Endothelial cell of umbilical vein (primary cell): ENCODE measurements around the gene ECEL1. TPM values are rescaled to one million over a fixed set of nuclear protein-coding genes. Genes with fewer than 3 reads are reported as not detected.

Experiments
- BruUV-seq: library from RNA; stranded (reverse); fragments of 400-500 nt; replicated peaks from 2 replicates; lab custom pipeline; 2021; lab: Mats Ljungman, UMichigan
- CTCF ChIA-PET: fragments of 300-600, 350-600 bp; sonication (Branson Sonifier 250); formaldehyde crosslinking; loops from one replicate; lab custom pipeline; 2021; ENCODE audit warnings: antibody characterized with exemption, inconsistent platforms; lab: Charles Lee
- POLR2A ChIA-PET: fragments of 300-600, 350-600 bp; sonication (Branson Sonifier 250); formaldehyde crosslinking; loops from one replicate; lab custom pipeline; 2021; ENCODE audit warnings: antibody characterized with exemption, inconsistent platforms; lab: Charles Lee
- DNase-seq: peaks from one replicate; pipeline ENCODE4 v3.0.0-alpha.2; 2011; ENCODE audit warnings: low read depth, low spot score
- FAIRE-seq: peaks from 2 replicates; lab custom pipeline; 2011; peaks lifted over from hg19 to GRCh38; lab: Jason Lieb, UNC
- H2AFZ ChIP-seq: 2 replicates; pipeline ENCODE4 v1.6.0; 2012; ENCODE audit warnings: low read depth, low read length, control low read depth, inconsistent platforms
- H3K27ac ChIP-seq: 2 replicates; pipeline ENCODE4 v1.5.1; 2011; ENCODE audit warnings: low read depth, mild to moderate bottlenecking, control low read depth, low read length, moderate library complexity; ENCODE audit not compliant: insufficient read depth
- H3K27me3 ChIP-seq, 2 experiments: 2 replicates each; pipeline versions ENCODE4 v1.6.0 to v1.6.1; 2011; ENCODE audit warnings: low read length in 2 of 2, mixed read lengths in 1 of 2; ENCODE audit not compliant: control insufficient read depth in 2 of 2, insufficient read depth in 2 of 2
- H3K36me3 ChIP-seq, 2 experiments: 2 replicates in 1 of 2; 3 replicates in 1 of 2; pipeline ENCODE4 v1.5.1; 2011; ENCODE audit warnings: low read length in 2 of 2, mild to moderate bottlenecking in 1 of 2, moderate library complexity in 1 of 2; ENCODE audit not compliant: control insufficient read depth in 2 of 2, insufficient read depth in 2 of 2; ENCODE audit errors: extremely low read depth in 1 of 2
- H3K4me1 ChIP-seq: 3 replicates; pipeline ENCODE4 v1.5.1; 2011; ENCODE audit warnings: mild to moderate bottlenecking, low read length; ENCODE audit not compliant: control insufficient read depth, insufficient read depth; ENCODE audit errors: extremely low read depth
- H3K4me2 ChIP-seq: 2 replicates; pipeline ENCODE4 v1.6.1; 2011; ENCODE audit warnings: low read length, control low read depth, mixed read lengths; ENCODE audit not compliant: insufficient read depth
- H3K4me3 ChIP-seq, 3 experiments: fragments of 200-600 bp in 1 of 3; sonication (generic), shearing (Covaris generic) in 1 of 3; replicated peaks in 1 of 3; 2 replicates each; pipeline ENCODE4 v1.5.1; 2011 to 2016; ENCODE audit warnings: control low read depth in 3 of 3, low read length in 3 of 3, mild to moderate bottlenecking in 2 of 3, inconsistent platforms in 1 of 3, low read depth in 1 of 3, moderate library complexity in 1 of 3; ENCODE audit not compliant: insufficient read depth in 1 of 3
- H3K79me2 ChIP-seq: 2 replicates; pipeline ENCODE4 v1.6.0; 2012; ENCODE audit warnings: low read length, inconsistent platforms; ENCODE audit not compliant: control insufficient read depth, insufficient read depth
- H3K9ac ChIP-seq: replicated peaks from 2 replicates; pipeline ENCODE3; 2011; ENCODE audit warnings: low read length, control low read depth; ENCODE audit not compliant: insufficient read depth; ENCODE audit errors: extremely low read depth
- H3K9me1 ChIP-seq: replicated peaks from 3 replicates; pipeline ENCODE4 v1.6.0; 2011; ENCODE audit warnings: mild to moderate bottlenecking, low read length; ENCODE audit not compliant: control insufficient read depth, insufficient read depth; ENCODE audit errors: extremely low read depth
- H3K9me3 ChIP-seq: replicated peaks from 2 replicates; pipeline ENCODE4 v1.5.1; 2012; ENCODE audit warnings: low read length, inconsistent platforms; ENCODE audit not compliant: control insufficient read depth, insufficient read depth
- H4K20me1 ChIP-seq: replicated peaks from 2 replicates; pipeline ENCODE3; 2011; ENCODE audit warnings: mild to moderate bottlenecking, low read length; ENCODE audit not compliant: control insufficient read depth, insufficient read depth; ENCODE audit errors: extremely low read depth
- CTCF ChIP-seq, 2 donors: IDR thresholded peaks; 1 replicate in 1 of 2; 2 replicates in 1 of 2; pipeline ENCODE4 v1.5.1; 2011; ENCODE audit warnings: low read length in 2 of 2, mild to moderate bottlenecking in 2 of 2, moderate library complexity in 2 of 2, control low read depth in 1 of 2, inconsistent platforms in 1 of 2, low read depth in 1 of 2; ENCODE audit not compliant: insufficient read depth in 1 of 2; ENCODE audit errors: extremely low read depth in 1 of 2
- EZH2 ChIP-seq: IDR thresholded peaks from 2 replicates; pipeline ENCODE4 v1.6.1; 2012; ENCODE audit warnings: borderline replicate concordance, low read depth, mild to moderate bottlenecking, moderate library complexity, low read length, inconsistent platforms; ENCODE audit not compliant: severe bottlenecking
- FOS ChIP-seq: IDR thresholded peaks from 2 replicates; pipeline ENCODE4 v1.6.1; 2011; ENCODE audit warnings: mild to moderate bottlenecking, low read length, moderate library complexity, borderline replicate concordance; ENCODE audit not compliant: insufficient read depth
- GATA2 ChIP-seq: IDR thresholded peaks from 2 replicates; pipeline ENCODE4 v1.7.0; 2011; ENCODE audit warnings: low read depth, mild to moderate bottlenecking, moderate library complexity, mixed read lengths, low read length; ENCODE audit not compliant: insufficient read length, insufficient read depth
- JUN ChIP-seq: IDR thresholded peaks from 2 replicates; pipeline ENCODE4 v1.6.1; 2011; ENCODE audit warnings: borderline replicate concordance, low read depth; ENCODE audit not compliant: insufficient read length, insufficient read depth
- MYC ChIP-seq: IDR thresholded peaks from one replicate; pipeline ENCODE4 v1.6.1; 2011; ENCODE audit warnings: mild to moderate bottlenecking, low read depth, low read length
- POLR2A ChIP-seq: IDR thresholded peaks from 2 replicates; pipeline ENCODE4 v1.6.1; 2012; ENCODE audit warnings: low read depth, mild to moderate bottlenecking, control low read depth, low read length
- POLR2AphosphoS5 ChIP-seq: IDR thresholded peaks from 2 replicates; pipeline ENCODE4 v1.6.1; 2012; ENCODE audit warnings: low read depth, mild to moderate bottlenecking, control low read depth, low read length, moderate library complexity; ENCODE audit not compliant: insufficient read depth
- dilution Hi-C: fragments of 300-500 bp; cut with MboI; formaldehyde crosslinking; loops from one replicate; pipeline ENCODE4 v1.15.0; 2019; ENCODE audit warnings: low sequenced_read_pairs; ENCODE audit not compliant: extremely low pct_ligation_motif_present
- intact Hi-C: fragments of 100-400 bp; cut with micrococcal nuclease; formaldehyde crosslinking; loops from one replicate; pipeline ENCODE4 v1.10.0; 2022
- polyA plus RNA-seq, 4 experiments: library from polyadenylated mRNA; depleted of rRNA in 3 of 4; stranded (reverse) in 3 of 4; unstranded in 1 of 4; fragments of >200 nt; gene quantifications; 2 replicates each; pipeline versions ENCODE4 v1.2.1 to v1.2.3, GENCODE V29; 2011 to 2012; ENCODE audit warnings: missing spikeins in 1 of 4
- total RNA-seq: library from RNA; stranded (reverse); gene quantifications from 2 replicates; pipeline ENCODE4 v1.2.3, GENCODE V29; 2021
- TF ChIP-seq, protein P1 (sequence below): IDR thresholded peaks from 2 replicates; pipeline ENCODE4 v1.6.1; 2011; ENCODE audit not compliant: insufficient read depth, insufficient read length

Gene ECEL1
- total and polyA plus RNA-seq, 2 donors (not counting 3 experiments of a cell fraction or from before 2014, with no cell fraction given): not detected

DNA sequence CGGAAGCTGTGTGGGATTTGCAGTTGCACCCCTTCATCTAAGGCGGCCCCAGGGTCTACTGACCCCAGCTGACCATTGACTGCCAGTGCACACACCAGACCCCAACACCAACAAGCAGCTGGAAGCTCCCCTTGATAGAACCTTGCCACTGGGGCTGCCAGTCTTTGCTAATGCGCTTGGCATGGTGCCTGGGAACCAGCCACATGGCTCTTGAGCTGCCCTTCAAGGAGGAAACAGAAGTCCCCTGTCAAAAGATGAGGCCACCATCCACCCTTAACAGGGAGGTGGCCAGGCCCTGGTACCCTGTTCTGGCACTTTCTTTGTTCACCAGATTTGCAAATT lies 23.1 kb downstream of the ECEL1 start:
- H3K9me3 ChIP-seq: no peaks in the 10 kb centered on the region
- CTCF ChIA-PET: interaction anchor here (1.0 to 1.5 kb wide), 3 partner anchors 10 to 60 kb away, joined by 3 to 5 read pairs (median 3); no protein-coding TSS in a partner anchor
- H3K9me1 ChIP-seq: no peaks in the 10 kb centered on the region
- no peak overlapping the region for H3K9ac ChIP-seq
- intact Hi-C loops: no loop called here
- H3K27ac ChIP-seq: no peak overlapping the region
- peaks cover 0 to 8% of the 10 kb centered on the region in 2 experiments for H3K27me3 ChIP-seq
- no peaks in the 10 kb centered on the region for H3K79me2 ChIP-seq
- no peak overlapping the region for H2AFZ ChIP-seq
- no TSS peak for BruUV-seq
- no peaks in the 10 kb centered on the region for H4K20me1 ChIP-seq
- no peak overlapping the region for H3K4me2 ChIP-seq
- TF ChIP-seq POLR2AphosphoS5: no peak
- TF ChIP-seq POLR2A: no peak
- TF ChIP-seq JUN: no peak
- TF ChIP-seq GATA2: no peak
- no peak for TF ChIP-seq CTCF (IDR thresholded peaks at IDR 0.05; ENCODE audit: extremely low read depth in 1 of 2, insufficient read depth in 1 of 2, low read depth in 1 of 2, low read length in 2 of 2)
- TF ChIP-seq MYC: no peak
- TF ChIP-seq EZH2: no peak
- TF ChIP-seq FOS: no peak
- TF ChIP-seq, protein P1, sequence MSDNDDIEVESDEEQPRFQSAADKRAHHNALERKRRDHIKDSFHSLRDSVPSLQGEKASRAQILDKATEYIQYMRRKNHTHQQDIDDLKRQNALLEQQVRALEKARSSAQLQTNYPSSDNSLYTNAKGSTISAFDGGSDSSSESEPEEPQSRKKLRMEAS: no peak
- FAIRE-seq (no peak), DNase-seq (no peak)
- dilution Hi-C loops: no loop called here
- H3K4me1 ChIP-seq: no peaks in the 10 kb centered on the region
- no peaks in the 10 kb centered on the region for H3K36me3 ChIP-seq
- no peak overlapping the region for H3K4me3 ChIP-seq
- POLR2A ChIA-PET: no interaction called here
